ENCODE measurements around the gene PGRMC2.

DNA sequence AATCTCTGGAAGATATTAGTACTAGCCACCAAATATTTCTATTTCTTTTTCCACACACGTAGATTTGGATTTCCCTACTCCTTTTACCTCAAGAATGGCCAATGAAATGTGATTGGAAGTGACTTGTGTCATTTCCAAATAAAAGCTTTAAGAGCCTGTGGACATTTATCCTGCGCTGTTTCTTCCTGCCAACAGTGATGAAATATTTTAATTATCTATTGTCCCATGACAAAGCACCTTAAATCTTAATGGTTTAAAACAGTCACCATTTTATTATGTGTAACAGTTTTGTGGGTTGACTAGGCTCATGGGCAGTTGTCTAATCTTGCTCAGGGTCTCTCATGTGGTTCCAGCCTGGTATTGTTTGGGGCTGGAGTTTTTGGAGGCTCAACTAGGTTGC lies 3.5 kb upstream of the PGRMC2 start:
- TF ChIP-seq YY1 (IDR thresholded peaks at IDR 0.05; ENCODE audit: insufficient read depth, insufficient read length) (no peak), ZNF274 (IDR thresholded peaks at IDR 0.05; ENCODE audit: low read depth, low read length) (no peak)

Data from NT2/D1 (cell line).